CD14-positive monocyte (primary cell): ENCODE data around the gene KLRD1. TPM values are rescaled to one million over a fixed set of nuclear protein-coding genes. Genes with fewer than 3 reads are reported as not detected.

Experiments used
- polyA plus RNA-seq, 3 donors: library from polyadenylated mRNA; depleted of rRNA in 1 of 3; unstranded in 2 of 3; stranded (reverse) in 1 of 3; fragments of 300-500 nt in 2 of 3; fragments of >200 nt in 1 of 3; fragmentation: Illumina TruSeq in 2 of 3; gene quantifications; 1 replicate in 2 of 3; 2 replicates in 1 of 3; pipeline ENCODE4 v1.2.3, GENCODE V29; 2012 to 2021

The KLRD1 gene
- polyA plus RNA-seq, 3 donors: 0.08 to 0.79 (median 0.51) TPM

Other genes with a start within 250 kb of the KLRD1 start
- gene CLEC1A, start 208.9 kb upstream of the KLRD1 start, polyA plus RNA-seq: 1 to 10 TPM in 2 of 3 donors, under 1 TPM in 1; 0.90 to 7.9 (median 1.1) TPM
- 100 to 1,000 TPM; 235 to 809 (median 304) TPM for gene CLEC7A, start 177.7 kb upstream of the KLRD1 start, polyA plus RNA-seq
- 10 to 100 TPM in 1 of 3 donors, under 1 TPM in 2; 0.88 to 12.9 (median 0.99) TPM for gene OLR1, start 135.7 kb upstream of the KLRD1 start, polyA plus RNA-seq
- gene TMEM52B, start 128.8 kb upstream of the KLRD1 start, polyA plus RNA-seq: 1 to 10 TPM in 1 of 3 donors, under 1 TPM in 2; 0.54 to 2.4 (median 0.58) TPM
- 100 to 1,000 TPM in 1 of 3 donors, 10 to 100 TPM in 2; 13.1 to 291 (median 15.5) TPM for gene GABARAPL1, start 95.0 kb upstream of the KLRD1 start, polyA plus RNA-seq
- 1 to 10 TPM in 2 of 3 donors, under 1 TPM in 1; 0.05 to 1.3 (median 1.3) TPM for gene KLRK1, start 82.2 kb downstream of the KLRD1 start, polyA plus RNA-seq
- gene KLRC4, start 101.9 kb downstream of the KLRD1 start, polyA plus RNA-seq: not detected
- not detected for gene KLRC3, start 112.7 kb downstream of the KLRD1 start, polyA plus RNA-seq
- gene KLRC2, start 128.1 kb downstream of the KLRD1 start, polyA plus RNA-seq: not detected
- not detected for gene KLRC1, start 145.5 kb downstream of the KLRD1 start, polyA plus RNA-seq
- gene EIF2S3B, start 198.0 kb downstream of the KLRD1 start, polyA plus RNA-seq: 1 to 10 TPM in 1 of 3 donors, under 1 TPM in 2; 0.30 to 2.5 (median 0.37) TPM